PC-3 (cell line): ENCODE data around the gene PPP2R5A. TPM values are rescaled to one million over a fixed set of nuclear protein-coding genes. Genes with fewer than 3 reads are reported as not detected.

Source experiments
- ATAC-seq: fragments of 200-7000 bp; cut with Tn5 transposase; 2 replicates; pipeline ENCODE4 v1.9.1; 2020; ENCODE audit warnings: mild to moderate bottlenecking, moderate library complexity
- BruUV-seq: library from RNA; stranded (reverse); fragments of 400-500 nt; replicated peaks from 2 replicates; lab custom pipeline; 2021; lab: Mats Ljungman, UMichigan
- CTCF ChIA-PET: fragments of 300-600 bp; sonication (Branson Sonifier 250); formaldehyde crosslinking; loops from one replicate; lab custom pipeline; 2022; ENCODE audit warnings: antibody characterized with exemption; lab: Charles Lee
- POLR2A ChIA-PET: fragments of 300-600 bp; sonication (Branson Sonifier 250); formaldehyde crosslinking; loops from one replicate; lab custom pipeline; 2022; ENCODE audit warnings: antibody characterized with exemption; ENCODE audit not compliant: unreplicated experiment; lab: Charles Lee
- DNase-seq: peaks from one replicate; pipeline ENCODE4 v3.0.0-alpha.2; 2015
- H2AFZ ChIP-seq: fragments of 300-600 bp; sonication (generic); 2 replicates; pipeline ENCODE4 v1.6.0; 2016; ENCODE audit warnings: antibody characterized with exemption, low read length
- H3F3A ChIP-seq: fragments of 300-600 bp; sonication (generic); one replicate; pipeline ENCODE4 v1.6.0; 2017; ENCODE audit warnings: antibody characterized with exemption, low read length, control low read depth, mild to moderate bottlenecking; ENCODE audit not compliant: unreplicated experiment
- H3K27ac ChIP-seq: fragments of 300-600 bp; sonication (generic); 2 replicates; pipeline ENCODE4 v1.5.1; 2016; ENCODE audit warnings: mild to moderate bottlenecking, low read length
- H3K27me3 ChIP-seq: fragments of 300-600 bp; sonication (generic); 2 replicates; pipeline ENCODE4 v1.6.1; 2016; ENCODE audit warnings: low read length, mixed read lengths
- H3K36me3 ChIP-seq: fragments of 300-600 bp; sonication (generic); 2 replicates; pipeline ENCODE4 v1.6.1; 2016; ENCODE audit warnings: low read depth, mixed run types, low read length, mixed read lengths
- H3K4me1 ChIP-seq: fragments of 300-600 bp; sonication (generic); 2 replicates; pipeline ENCODE4 v1.5.1; 2016; ENCODE audit warnings: low read length; ENCODE audit not compliant: insufficient read depth
- H3K4me2 ChIP-seq: fragments of 300-600 bp; sonication (generic); 2 replicates; pipeline ENCODE4 v1.6.0; 2016; ENCODE audit warnings: low read length
- H3K4me3 ChIP-seq: fragments of 300-600 bp; sonication (generic); 2 replicates; pipeline ENCODE4 v1.5.1; 2016; ENCODE audit warnings: mild to moderate bottlenecking, low read length, mixed read lengths
- H3K79me2 ChIP-seq: fragments of 300-600 bp; sonication (generic); 2 replicates; pipeline ENCODE4 v1.6.1; 2017; ENCODE audit warnings: low read length, mixed read lengths
- H3K9ac ChIP-seq: fragments of 300-600 bp; sonication (generic); 2 replicates; pipeline ENCODE4 v1.6.0; 2016; ENCODE audit warnings: mild to moderate bottlenecking, low read length
- H3K9me2 ChIP-seq: fragments of 300-600 bp; sonication (generic); replicated peaks from 2 replicates; pipeline ENCODE4 v1.6.1; 2016; ENCODE audit warnings: mixed run types, low read length, mixed read lengths
- H3K9me3 ChIP-seq: fragments of 300-600 bp; sonication (generic); 2 replicates; pipeline ENCODE4 v1.6.1; 2016; ENCODE audit warnings: low read length, mixed read lengths
- H4K20me1 ChIP-seq: fragments of 300-600 bp; sonication (generic); 2 replicates; pipeline ENCODE4 v1.6.1; 2016; ENCODE audit warnings: low read length, mixed read lengths
- CTCF ChIP-seq: fragments of 300-600 bp; sonication (generic); conservative IDR thresholded peaks from 2 replicates; pipeline ENCODE4 v1.5.1; 2017; ENCODE audit warnings: antibody characterized with exemption, low read depth, mild to moderate bottlenecking, low read length
- EZH2 ChIP-seq: fragments of 300-600 bp; sonication (generic); IDR thresholded peaks from one replicate; pipeline ENCODE4 v1.6.1; 2017; ENCODE audit warnings: antibody characterized with exemption, mild to moderate bottlenecking, low read length; ENCODE audit not compliant: unreplicated experiment
- EZH2phosphoT487 ChIP-seq: fragments of 300-600 bp; sonication (generic); IDR thresholded peaks from 2 replicates; pipeline ENCODE4 v1.6.1; 2018; ENCODE audit warnings: mild to moderate bottlenecking, antibody characterized with exemption, low read length, borderline replicate concordance
- intact Hi-C: fragments of 100-400 bp; cut with micrococcal nuclease; formaldehyde crosslinking; loops from 2 replicates; pipeline ENCODE4 v1.9.0; 2023
- total RNA-seq: library from RNA; depleted of rRNA; stranded (reverse); fragments of >200 nt; gene quantifications from 2 replicates; pipeline ENCODE4 v1.2.3, GENCODE V29; 2014

Gene PPP2R5A
- total RNA-seq, 1 experiment from 2014 or later: 44.0 TPM

GRCh38 chr1:212247988-212248387 lies 37.2 kb upstream of the PPP2R5A start:
- H3K9me2 ChIP-seq: no peaks in the 10 kb centered on the region
- no peaks in the 10 kb centered on the region for H3K9me3 ChIP-seq
- CTCF ChIA-PET: no interaction called here
- ATAC-seq (no peak), DNase-seq (no peak)
- no peaks in the 10 kb centered on the region for H3K4me1 ChIP-seq
- no peaks in the 10 kb centered on the region for H4K20me1 ChIP-seq
- no peak overlapping the region for H2AFZ ChIP-seq
- no peaks in the 10 kb centered on the region for H3F3A ChIP-seq
- no peak for TF ChIP-seq EZH2
- TF ChIP-seq EZH2phosphoT487: no peak
- TF ChIP-seq CTCF: no peak
- no peaks in the 10 kb centered on the region for H3K27me3 ChIP-seq
- H3K9ac ChIP-seq: no peak overlapping the region
- H3K36me3 ChIP-seq: no peaks in the 10 kb centered on the region
- no peak overlapping the region for H3K27ac ChIP-seq
- intact Hi-C loops: no loop called here
- BruUV-seq: no TSS peak
- POLR2A ChIA-PET: no interaction called here
- no peak overlapping the region for H3K4me3 ChIP-seq
- H3K79me2 ChIP-seq: no peaks in the 10 kb centered on the region
- H3K4me2 ChIP-seq: no peak overlapping the region

GRCh38 chr1:212254853-212255363 lies 30.3 kb upstream of the PPP2R5A start:
- H3K79me2 ChIP-seq: no peaks in the 10 kb centered on the region
- ATAC-seq: no peak; the same call in 1 of the 2 replicates
- CTCF ChIA-PET: no interaction called here
- no peaks in the 10 kb centered on the region for H3K4me1 ChIP-seq
- no peaks in the 10 kb centered on the region for H4K20me1 ChIP-seq
- H3K36me3 ChIP-seq: no peaks in the 10 kb centered on the region
- H3K4me3 ChIP-seq: no peak overlapping the region
- no peak overlapping the region for H2AFZ ChIP-seq
- no peak overlapping the region for H3K27ac ChIP-seq
- intact Hi-C loops: no loop called here
- no peaks in the 10 kb centered on the region for H3K27me3 ChIP-seq
- DNase-seq: no peak
- TF ChIP-seq EZH2phosphoT487: no peak
- no peak for TF ChIP-seq EZH2
- no peak for TF ChIP-seq CTCF
- no TSS peak for BruUV-seq
- H3K9ac ChIP-seq: no peak overlapping the region
- no peaks in the 10 kb centered on the region; the same call in 1 of the 2 replicates for H3K9me2 ChIP-seq
- no peak overlapping the region for H3K4me2 ChIP-seq
- no peaks in the 10 kb centered on the region for H3F3A ChIP-seq
- H3K9me3 ChIP-seq: no peaks in the 10 kb centered on the region
- POLR2A ChIA-PET: no interaction called here

GRCh38 chr1:212255705-212256307 lies 29.4 kb upstream of the PPP2R5A start:
- CTCF ChIA-PET: no interaction called here
- Histone ChIP-seq H2AFZ (no peak overlapping the region), H3K79me2 (no peaks in the 10 kb centered on the region), H3K36me3 (no peaks in the 10 kb centered on the region), H3F3A (no peaks in the 10 kb centered on the region), H3K4me3 (no peak overlapping the region), H3K4me1 (peaks cover 5% of the 10 kb centered on the region; the same call in 1 of the 2 replicates), H3K4me2 (no peak overlapping the region), H3K9me3 (no peaks in the 10 kb centered on the region), H4K20me1 (no peaks in the 10 kb centered on the region), H3K27ac (no peak overlapping the region), H3K9me2 (no peaks in the 10 kb centered on the region; the same call in 1 of the 2 replicates), H3K27me3 (no peaks in the 10 kb centered on the region), H3K9ac (no peak overlapping the region)
- ATAC-seq: no peak
- TF ChIP-seq EZH2phosphoT487: no peak
- TF ChIP-seq EZH2: no peak
- TF ChIP-seq CTCF: no peak
- POLR2A ChIA-PET: interaction anchor here (0.6 kb wide), 1 partner anchor 342 kb away, joined by 3 read pairs; no protein-coding TSS in a partner anchor
- DNase-seq: no peak
- no TSS peak for BruUV-seq
- intact Hi-C loops: no loop called here
